ENCODE data around the gene PRM1. TPM values are rescaled to one million over a fixed set of nuclear protein-coding genes. Genes with fewer than 3 reads are reported as not detected.

Gene PRM1
- total and polyA plus RNA-seq, 2 of the 8 experiments (the other 6 are each of a cell fraction or from before 2014, with no cell fraction given) = 0.54 to 0.82 TPM

- TF ChIP-seq RNF2 (IDR thresholded peaks at IDR 0.05; ENCODE audit: borderline replicate concordance, low read depth, low read length, missing control alignments, poor library complexity, severe bottlenecking) = no peak
- no peak for TF ChIP-seq RFX5 (IDR thresholded peaks at IDR 0.05; ENCODE audit: borderline replicate concordance, low read depth, low read length)
- no peak for TF ChIP-seq EZH2 (IDR thresholded peaks at IDR 0.05; ENCODE audit: low read depth, low read length, severe bottlenecking)
- no peak for TF ChIP-seq FOSL1 (IDR thresholded peaks at IDR 0.05; ENCODE audit: insufficient read depth, low read depth, low read length)
Measured at GRCh38 chr16:11301645-11302501, 20.7 kb upstream of the PRM1 start (continued).

Data from H1 (cell line).